OCI-LY3 (cell line): ENCODE measurements around the gene SSUH2.

Experiments
- H2AFZ ChIP-seq: fragments of 200-600, 300-600 bp; shearing (Covaris generic); 2 replicates; pipeline ENCODE4 v1.6.0; 2014; ENCODE audit warnings: antibody characterized with exemption, low read depth, low read length
- H3K27ac ChIP-seq: fragments of 200-600, 300-600 bp; sonication (generic); 2 replicates; pipeline ENCODE4 v1.5.1; 2014; ENCODE audit warnings: mild to moderate bottlenecking, low read length, moderate library complexity, mixed read lengths
- H3K27me3 ChIP-seq: fragments of 200-600, 300-600 bp; sonication (generic); 2 replicates; pipeline ENCODE4 v1.6.1; 2014; ENCODE audit warnings: low read depth, low read length, mixed read lengths
- H3K36me3 ChIP-seq: fragments of 200-600, 300-600 bp; sonication (generic); replicated peaks from 2 replicates; pipeline ENCODE3; 2014; ENCODE audit warnings: low read depth, low read length, mixed read lengths
- H3K4me1 ChIP-seq: fragments of 300-600, 200-600 bp; sonication (generic); 2 replicates; pipeline ENCODE4 v1.6.1; 2014; ENCODE audit warnings: low read length, mixed read lengths
- H3K4me2 ChIP-seq: fragments of 200-600, 300-600 bp; sonication (generic); 2 replicates; pipeline ENCODE4 v1.6.1; 2014; ENCODE audit warnings: low read length, mixed read lengths
- H3K4me3 ChIP-seq: fragments of 300-600, 200-600 bp; sonication (generic); 2 replicates; pipeline ENCODE4 v1.5.1; 2014; ENCODE audit warnings: antibody characterized with exemption, mild to moderate bottlenecking, low read length, moderate library complexity
- H3K79me2 ChIP-seq: fragments of 300-600, 200-600 bp; shearing (Covaris generic); 2 replicates; pipeline ENCODE4 v1.6.1; 2014; ENCODE audit warnings: mild to moderate bottlenecking, low read length, mixed read lengths
- H3K9ac ChIP-seq: fragments of 300-600, 200-600 bp; shearing (Covaris generic); 2 replicates; pipeline ENCODE4 v1.6.0; 2014; ENCODE audit warnings: mild to moderate bottlenecking, low read length, moderate library complexity
- H3K9me3 ChIP-seq: fragments of 200-600, 300-600 bp; shearing (Covaris generic); 2 replicates; pipeline ENCODE4 v1.6.1; 2014; ENCODE audit warnings: low read length, mixed read lengths; ENCODE audit not compliant: insufficient read depth
- H4K20me1 ChIP-seq: fragments of 200-600, 300-600 bp; sonication (generic); 2 replicates; pipeline ENCODE4 v1.6.1; 2016; ENCODE audit warnings: low read length, mixed read lengths; ENCODE audit not compliant: insufficient read depth
- EZH2phosphoT487 ChIP-seq: fragments of 200-600 bp; shearing (Covaris generic); IDR thresholded peaks from 2 replicates; pipeline ENCODE4 v1.6.1; 2018; ENCODE audit warnings: antibody characterized with exemption, mixed run types, low read depth
- TF ChIP-seq, protein P1 (sequence below): fragments of 200-600, 300-600 bp; sonication (generic); IDR thresholded peaks from 2 replicates; pipeline ENCODE4 v1.5.1; 2014; ENCODE audit warnings: antibody characterized with exemption, low read length, low read depth

The SSUH2 gene

DNA sequence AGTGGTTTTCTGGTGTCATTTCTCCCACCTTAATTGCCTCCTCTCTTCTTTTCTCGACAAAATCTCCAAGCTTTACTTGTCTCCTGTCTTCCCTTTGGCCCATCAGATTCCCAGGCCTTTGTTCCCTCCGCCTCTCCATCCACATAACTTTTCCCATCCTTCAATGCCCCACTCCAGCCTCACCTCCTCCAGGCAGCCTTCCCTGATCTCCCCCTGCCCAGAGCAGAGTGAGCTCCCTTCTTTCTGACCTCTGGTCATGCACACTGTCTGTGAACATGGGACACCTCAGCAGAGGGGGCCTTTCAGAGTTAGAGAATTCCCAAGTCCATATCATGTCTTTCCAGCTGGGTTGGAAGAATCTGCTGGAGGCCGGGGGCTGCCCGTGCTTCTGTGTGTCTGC is 14.6 kb upstream of the SSUH2 start:
- Histone ChIP-seq H3K9ac (no peak overlapping the region), H3K4me1 (no peaks in the 10 kb centered on the region)

DNA sequence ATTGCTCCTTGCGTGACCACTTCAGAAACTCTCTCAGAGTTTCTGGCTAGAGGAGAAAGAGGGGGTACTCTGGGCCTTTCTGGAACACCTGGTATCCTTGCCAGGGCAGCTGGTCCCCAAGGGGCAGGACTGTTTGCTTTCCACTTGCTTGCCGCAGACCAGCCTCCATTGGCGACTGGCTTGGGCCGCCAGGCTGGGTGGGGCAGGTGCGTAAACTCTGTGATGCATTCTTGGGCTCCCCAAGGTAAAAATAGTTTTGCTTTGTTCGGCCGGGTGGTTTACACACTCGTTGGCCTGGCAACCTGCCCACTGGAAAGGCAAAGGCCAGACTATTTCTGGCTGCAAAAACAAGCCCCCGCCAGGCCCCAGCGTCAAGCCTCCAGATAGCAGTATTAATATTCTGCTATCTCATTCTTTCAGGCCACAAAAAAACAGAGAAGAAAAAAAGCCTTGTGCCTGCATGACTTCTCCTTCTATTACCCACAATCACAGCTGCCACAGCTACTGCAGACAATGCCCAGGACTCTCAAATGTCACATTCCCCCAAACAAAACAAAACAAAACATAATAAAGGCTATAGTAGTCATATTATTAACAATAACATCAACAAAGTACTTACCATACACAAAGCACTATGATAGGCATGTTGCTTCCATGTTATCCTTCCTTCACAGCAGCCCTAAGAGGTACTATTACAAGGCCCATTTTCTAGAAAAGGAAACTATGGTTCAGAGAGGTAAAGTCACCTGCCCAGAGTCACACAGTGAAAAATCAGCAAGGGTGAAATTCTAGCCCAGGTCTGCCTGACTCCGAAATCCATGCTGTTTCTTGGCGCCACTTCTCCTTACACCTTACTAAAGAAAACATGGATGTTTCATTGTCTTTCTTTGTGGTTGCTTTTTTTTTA is 14.0 kb upstream of the SSUH2 start:
- H2AFZ ChIP-seq: no peak overlapping the region

More for the DNA sequence above, 14.6 kb upstream of the SSUH2 start:
- Histone ChIP-seq H3K27me3 (peaks cover 3% of the 10 kb centered on the region; the same call in 1 of the 2 replicates), H3K4me3 (no peak overlapping the region), H2AFZ (no peak overlapping the region), H4K20me1 (no peaks in the 10 kb centered on the region), H3K79me2 (no peaks in the 10 kb centered on the region), H3K4me2 (no peak overlapping the region), H3K36me3 (no peaks in the 10 kb centered on the region), H3K9me3 (no peaks in the 10 kb centered on the region), H3K27ac (no peak overlapping the region)
- TF ChIP-seq EZH2phosphoT487: no peak
- TF ChIP-seq, protein P1, sequence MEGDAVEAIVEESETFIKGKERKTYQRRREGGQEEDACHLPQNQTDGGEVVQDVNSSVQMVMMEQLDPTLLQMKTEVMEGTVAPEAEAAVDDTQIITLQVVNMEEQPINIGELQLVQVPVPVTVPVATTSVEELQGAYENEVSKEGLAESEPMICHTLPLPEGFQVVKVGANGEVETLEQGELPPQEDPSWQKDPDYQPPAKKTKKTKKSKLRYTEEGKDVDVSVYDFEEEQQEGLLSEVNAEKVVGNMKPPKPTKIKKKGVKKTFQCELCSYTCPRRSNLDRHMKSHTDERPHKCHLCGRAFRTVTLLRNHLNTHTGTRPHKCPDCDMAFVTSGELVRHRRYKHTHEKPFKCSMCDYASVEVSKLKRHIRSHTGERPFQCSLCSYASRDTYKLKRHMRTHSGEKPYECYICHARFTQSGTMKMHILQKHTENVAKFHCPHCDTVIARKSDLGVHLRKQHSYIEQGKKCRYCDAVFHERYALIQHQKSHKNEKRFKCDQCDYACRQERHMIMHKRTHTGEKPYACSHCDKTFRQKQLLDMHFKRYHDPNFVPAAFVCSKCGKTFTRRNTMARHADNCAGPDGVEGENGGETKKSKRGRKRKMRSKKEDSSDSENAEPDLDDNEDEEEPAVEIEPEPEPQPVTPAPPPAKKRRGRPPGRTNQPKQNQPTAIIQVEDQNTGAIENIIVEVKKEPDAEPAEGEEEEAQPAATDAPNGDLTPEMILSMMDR: no peak

DNA sequence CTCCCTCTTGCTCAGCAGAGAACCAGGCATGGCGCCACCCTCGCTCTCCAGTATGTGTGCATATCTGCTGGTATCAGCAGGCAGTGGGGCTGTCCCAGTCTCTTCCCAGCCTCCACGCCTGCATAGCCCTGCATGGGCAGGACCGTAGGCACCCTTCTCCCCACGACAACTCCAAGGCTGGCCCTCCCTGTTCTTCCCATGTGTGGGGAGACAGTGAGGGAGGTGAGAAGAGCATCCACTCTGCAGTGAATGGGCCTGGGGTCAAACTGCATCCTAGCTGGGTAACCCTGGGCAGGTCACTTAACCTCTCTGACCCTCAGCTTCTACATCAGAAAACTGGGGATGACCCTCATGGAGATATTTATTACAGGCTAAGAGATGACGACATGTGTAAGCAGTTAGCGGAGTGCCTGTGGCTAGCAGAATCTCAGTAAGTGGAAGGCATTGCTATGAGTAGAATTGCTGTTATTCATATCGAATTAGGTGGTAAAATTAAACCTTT is 13.3 kb upstream of the SSUH2 start:
- H3K27ac ChIP-seq: no peak overlapping the region
- no peaks in the 10 kb centered on the region for H3K36me3 ChIP-seq
- H3K9ac ChIP-seq: no peak overlapping the region
- no peaks in the 10 kb centered on the region for H4K20me1 ChIP-seq
- H3K4me2 ChIP-seq: no peak overlapping the region
- no peaks in the 10 kb centered on the region for H3K4me1 ChIP-seq
- no peaks in the 10 kb centered on the region for H3K79me2 ChIP-seq
- H3K4me3 ChIP-seq: no peak overlapping the region
- no peaks in the 10 kb centered on the region for H3K27me3 ChIP-seq
- no peaks in the 10 kb centered on the region for H3K9me3 ChIP-seq
- no peak overlapping the region for H2AFZ ChIP-seq
- no peak for TF ChIP-seq EZH2phosphoT487
- TF ChIP-seq, protein P1: no peak

More for the DNA sequence above, 14.0 kb upstream of the SSUH2 start:
- no peaks in the 10 kb centered on the region for H3K4me1 ChIP-seq
- no peaks in the 10 kb centered on the region for H3K9me3 ChIP-seq
- H3K79me2 ChIP-seq: no peaks in the 10 kb centered on the region
- H4K20me1 ChIP-seq: no peaks in the 10 kb centered on the region
- no peak overlapping the region for H3K4me3 ChIP-seq
- H3K9ac ChIP-seq: no peak overlapping the region
- H3K27ac ChIP-seq: no peak overlapping the region
- H3K36me3 ChIP-seq: no peaks in the 10 kb centered on the region
- H3K4me2 ChIP-seq: no peak overlapping the region
- TF ChIP-seq EZH2phosphoT487: no peak
- TF ChIP-seq, protein P1: no peak
- peaks cover 3% of the 10 kb centered on the region; the same call in 1 of the 2 replicates for H3K27me3 ChIP-seq

DNA sequence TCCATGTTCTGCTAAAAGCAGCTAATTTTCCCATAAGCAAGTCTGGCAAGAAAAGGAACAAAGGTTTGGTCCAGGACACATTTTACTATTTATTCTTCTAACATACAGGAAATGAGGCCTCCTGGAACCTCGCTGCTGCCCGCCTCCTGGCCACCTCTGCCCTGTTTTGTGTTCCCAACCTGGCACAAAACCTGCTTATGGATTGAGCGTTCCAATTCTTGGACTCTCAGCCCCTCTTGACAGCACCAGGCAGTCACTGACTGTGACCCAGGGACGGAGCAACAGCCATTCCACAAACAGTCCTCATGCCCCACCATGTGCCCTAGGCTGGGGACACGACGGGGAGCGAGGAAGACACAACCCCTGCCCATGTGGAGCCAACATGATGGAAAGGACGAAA is 11.6 kb upstream of the SSUH2 start:
- H3K4me3 ChIP-seq: no peak overlapping the region

More for the DNA sequence above, 11.6 kb upstream of the SSUH2 start:
- Histone ChIP-seq H4K20me1 (no peaks in the 10 kb centered on the region), H3K36me3 (no peaks in the 10 kb centered on the region), H3K4me2 (no peak overlapping the region), H3K79me2 (no peaks in the 10 kb centered on the region), H3K9me3 (no peaks in the 10 kb centered on the region), H3K9ac (no peak overlapping the region), H3K27ac (no peak overlapping the region), H3K27me3 (0 out of 2 replicates have a peak, but pooled peaks cover 9% of the 10 kb centered on the region), H3K4me1 (no peaks in the 10 kb centered on the region), H2AFZ (no peak overlapping the region)
- TF ChIP-seq, protein P1: no peak
- TF ChIP-seq EZH2phosphoT487: no peak
